GM18951 (cell line): Measurements from ENCODE around the gene PRRC2A.

ENCODE experiments used
- POLR2A ChIP-seq: IDR thresholded peaks from 4 replicates; pipeline ENCODE4 v1.6.1; 2011; ENCODE audit warnings: mild to moderate bottlenecking; ENCODE audit not compliant: insufficient read length, insufficient read depth; ENCODE audit errors: extremely low read depth
- in situ Hi-C: fragments of 300-500 bp; cut with MboI; formaldehyde crosslinking; loops from one replicate; pipeline ENCODE4 v1.12.0; 2022; ENCODE audit warnings: low sequenced_read_pairs, mixed read lengths, inconsistent platforms; ENCODE audit not compliant: unreplicated experiment

PRRC2A gene

GRCh38 chr6:31592396-31592771 is 28.1 kb upstream of the PRRC2A start:
- in situ Hi-C loops = no loop called here
- TF ChIP-seq POLR2A = no peak

- no peak for TF ChIP-seq POLR2A
- in situ Hi-C loops = loop anchor here (5.0 kb wide), 1 partner anchor 45 kb away; no protein-coding TSS in a partner anchor
These were observed 23.5 kb upstream of the PRRC2A start for GRCh38 chr6:31597006-31597405.

GRCh38 chr6:31607317-31607716 is 13.2 kb upstream of the PRRC2A start:
- TF ChIP-seq POLR2A = no peak
- in situ Hi-C loops = no loop called here

GRCh38 chr6:31609519-31610406 is 10.8 kb upstream of the PRRC2A start:
- in situ Hi-C loops = no loop called here
- TF ChIP-seq POLR2A = no peak

- in situ Hi-C loops = no loop called here
- no peak for TF ChIP-seq POLR2A
These were observed 9.5 kb upstream of the PRRC2A start for GRCh38 chr6:31610968-31611367.

- TF ChIP-seq POLR2A = peak; percentile 20
- in situ Hi-C loops = no loop called here
These were observed 6.4 kb upstream of the PRRC2A start for GRCh38 chr6:31614075-31614619.

- no peak for TF ChIP-seq POLR2A
- in situ Hi-C loops = no loop called here
These were observed 5.6 kb upstream of the PRRC2A start, which contains the start of gene AIF1 for GRCh38 chr6:31614684-31615578. TSS of gene AIF1 (plus strand) at chr6:31615234. CDS start at chr6:31615330, 96 bp downstream.

- peak; percentile 18 for TF ChIP-seq POLR2A
- in situ Hi-C loops = no loop called here
These were observed 4.8 kb upstream of the PRRC2A start for GRCh38 chr6:31615748-31616147.

GRCh38 chr6:31617010-31617409 is 3.5 kb upstream of the PRRC2A start:
- no peak for TF ChIP-seq POLR2A
- in situ Hi-C loops = no loop called here

- TF ChIP-seq POLR2A = peak; percentile 83
- in situ Hi-C loops = no loop called here
These were observed 520 bp upstream of the PRRC2A start for GRCh38 chr6:31619805-31620585.

GRCh38 chr6:31621320-31621939 is 915 bp downstream of the PRRC2A start:
- in situ Hi-C loops = no loop called here

GRCh38 chr6:31621991-31622390 is 1.5 kb downstream of the PRRC2A start:
- in situ Hi-C loops = no loop called here
- no peak for TF ChIP-seq POLR2A

More at GRCh38 chr6:31621320-31621939, 915 bp downstream of the PRRC2A start:
- TF ChIP-seq POLR2A = no peak
